Activated T-cell treated with anti-CD3 and anti-CD28 coated beads, Interleukin-2, amount 50 U/mL, for 4 hours (primary cell): Measurements from ENCODE around the gene ANKRD52. TPM values are rescaled to one million over a fixed set of nuclear protein-coding genes. Genes with fewer than 3 reads are reported as not detected.
"Not testable (repeated sequence)": the region's sequence is repeated elsewhere in the genome, so short reads cannot be mapped to it uniquely, and the experiment has no call there.

Experiments used
- ATAC-seq, 2 donors: fragments of 200-7000 bp; cut with Tn5 transposase; one replicate each; pipeline ENCODE4 v1.10.0; 2021
- DNase-seq: peaks from one replicate; pipeline ENCODE4 v3.0.0-alpha.2; 2020
- H3K27me3 Mint-ChIP-seq: one replicate; pipeline ENCODE4 v1.8.0; 2021; ENCODE audit warnings: low read depth, mixed read lengths
- H3K36me3 Mint-ChIP-seq: one replicate; pipeline ENCODE4 v1.8.0; 2022; ENCODE audit warnings: mixed read lengths; ENCODE audit not compliant: insufficient read depth
- H3K4me1 Mint-ChIP-seq: one replicate; pipeline ENCODE4 v1.8.0; 2021; ENCODE audit warnings: low read depth, mixed read lengths
- H3K4me3 Mint-ChIP-seq: one replicate; pipeline ENCODE4 v1.8.0; 2021; ENCODE audit warnings: mild to moderate bottlenecking, moderate library complexity, mixed read lengths
- H3K9me3 Mint-ChIP-seq: one replicate; pipeline ENCODE4 v1.8.0; 2021; ENCODE audit warnings: mixed read lengths
- total RNA-seq, 3 donors: library from RNA; stranded (reverse); gene quantifications; one replicate each; pipeline ENCODE4 v1.2.1, GENCODE V29; 2021

ANKRD52 gene
- total RNA-seq, 3 donors from 2014 or later = 60.8 to 70.3 (median 67.5) TPM

DNA sequence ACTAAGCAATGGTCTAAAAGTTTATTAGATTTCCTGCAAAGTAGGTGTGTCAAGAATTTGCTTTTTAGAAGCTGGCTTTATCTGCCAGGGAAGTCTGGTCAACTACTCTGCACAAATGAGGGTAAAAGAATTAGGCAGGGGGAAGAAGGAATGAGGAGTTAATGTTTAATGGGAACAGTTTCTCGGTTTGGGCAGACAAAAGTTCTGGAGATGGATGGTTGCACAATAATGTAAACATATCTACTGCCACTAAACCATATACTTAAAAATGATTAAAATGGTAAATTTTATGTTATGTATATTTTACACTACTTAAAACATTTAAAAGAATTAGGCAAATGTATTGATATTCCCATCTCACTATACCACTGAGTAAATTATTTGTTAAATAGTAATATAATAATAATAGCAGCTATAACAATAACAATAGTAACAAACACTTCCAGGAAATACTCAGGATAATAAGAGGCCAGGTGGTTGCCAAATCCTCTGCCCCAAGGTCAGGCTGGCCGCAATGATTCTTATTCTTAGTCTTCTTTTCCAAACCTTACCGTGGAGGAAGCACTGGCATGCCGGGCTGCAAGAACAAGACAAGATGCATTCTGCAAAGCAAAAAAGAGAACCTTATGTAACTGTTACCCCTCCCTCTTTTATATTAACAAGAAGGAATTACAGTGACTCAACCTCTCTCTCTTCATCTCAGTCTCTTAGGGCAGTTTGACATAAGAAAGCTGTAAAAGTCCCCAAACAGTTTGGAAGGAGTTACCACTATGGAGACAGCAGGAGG lies 28.1 kb upstream of the ANKRD52 start:
- peaks cover 44% of the 10 kb centered on the region for H3K36me3 Mint-ChIP-seq
- ATAC-seq = no peak
- peaks cover 12% of the 10 kb centered on the region for H3K4me1 Mint-ChIP-seq
- no peak for DNase-seq
- H3K27me3 Mint-ChIP-seq = no peaks in the 10 kb centered on the region
- H3K9me3 Mint-ChIP-seq = no peaks in the 10 kb centered on the region
- no peak overlapping the region for H3K4me3 Mint-ChIP-seq

DNA sequence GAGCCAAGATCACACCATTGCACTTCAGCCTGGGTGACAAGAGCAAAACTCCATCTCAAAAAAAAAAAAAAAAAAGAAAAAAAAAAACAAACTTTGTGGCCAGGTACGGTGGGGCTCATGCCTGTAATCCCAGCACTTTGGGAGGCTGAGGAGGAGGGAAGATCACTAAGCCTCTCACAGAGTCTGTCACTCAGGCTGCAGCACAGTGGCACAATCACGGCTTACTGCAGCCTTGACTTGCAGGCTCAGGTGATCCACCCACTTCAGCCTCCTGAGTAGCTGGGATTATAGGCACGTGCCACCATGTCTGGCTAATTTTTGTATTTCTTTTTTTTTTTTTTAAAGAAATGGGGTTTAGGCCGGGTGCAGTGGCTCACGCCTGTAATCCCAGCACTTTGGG lies 26.1 kb upstream of the ANKRD52 start:
- ATAC-seq, H3K4me1 Mint-ChIP-seq, H3K4me3 Mint-ChIP-seq, DNase-seq, H3K27me3 Mint-ChIP-seq, H3K9me3 Mint-ChIP-seq: not testable (repeated sequence)
- H3K36me3 Mint-ChIP-seq = peaks cover 40% of the 10 kb centered on the region

DNA sequence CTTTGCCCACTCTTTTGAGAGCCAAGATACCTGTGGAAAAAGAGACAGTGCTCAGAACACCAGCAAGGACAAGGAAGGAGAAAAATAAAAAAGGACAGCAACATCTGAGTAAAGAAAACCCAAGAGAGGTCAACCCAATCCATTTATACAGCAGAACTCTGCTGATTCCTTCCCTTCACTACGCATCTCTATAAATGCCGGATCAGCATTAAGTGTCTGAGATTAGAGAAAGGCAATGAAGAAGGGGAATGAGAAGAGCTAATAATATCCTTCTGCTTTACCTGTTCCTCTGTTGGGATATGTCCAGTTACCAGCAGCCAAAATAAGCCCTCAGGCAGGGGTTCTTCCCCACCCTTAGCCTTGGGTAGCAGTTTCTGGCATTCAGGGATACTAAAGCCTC lies 24.4 kb upstream of the ANKRD52 start:
- Mint-ChIP-seq H3K36me3 (peaks cover 44% of the 10 kb centered on the region), H3K9me3 (no peaks in the 10 kb centered on the region), H3K27me3 (no peaks in the 10 kb centered on the region), H3K4me3 (no peak overlapping the region), H3K4me1 (no peaks in the 10 kb centered on the region)
- DNase-seq (no peak), ATAC-seq (no peak)

DNA sequence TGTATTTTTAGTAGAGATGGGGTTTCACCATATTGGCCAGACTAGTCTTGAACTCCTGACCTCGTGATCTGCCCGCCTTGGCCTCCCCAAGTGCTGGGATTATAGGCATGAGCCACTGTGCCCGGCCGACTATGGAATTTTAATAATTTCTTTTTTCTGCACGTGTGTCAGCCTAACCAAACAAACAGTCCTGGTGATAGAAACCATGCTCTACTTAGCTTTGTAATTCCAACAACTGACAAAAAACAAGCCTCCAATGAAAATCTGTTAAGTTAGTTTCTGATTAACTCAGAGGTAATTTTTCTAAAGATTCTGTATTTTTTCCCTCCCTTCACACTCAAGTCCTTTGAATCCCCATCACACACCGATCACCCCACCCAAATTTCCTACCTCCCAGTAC lies 23.8 kb upstream of the ANKRD52 start:
- H3K4me1 Mint-ChIP-seq = no peaks in the 10 kb centered on the region
- no peak overlapping the region for H3K4me3 Mint-ChIP-seq
- H3K9me3 Mint-ChIP-seq = no peaks in the 10 kb centered on the region
- H3K27me3 Mint-ChIP-seq = no peaks in the 10 kb centered on the region
- ATAC-seq = no peak
- DNase-seq = no peak
- peaks cover 44% of the 10 kb centered on the region for H3K36me3 Mint-ChIP-seq

DNA sequence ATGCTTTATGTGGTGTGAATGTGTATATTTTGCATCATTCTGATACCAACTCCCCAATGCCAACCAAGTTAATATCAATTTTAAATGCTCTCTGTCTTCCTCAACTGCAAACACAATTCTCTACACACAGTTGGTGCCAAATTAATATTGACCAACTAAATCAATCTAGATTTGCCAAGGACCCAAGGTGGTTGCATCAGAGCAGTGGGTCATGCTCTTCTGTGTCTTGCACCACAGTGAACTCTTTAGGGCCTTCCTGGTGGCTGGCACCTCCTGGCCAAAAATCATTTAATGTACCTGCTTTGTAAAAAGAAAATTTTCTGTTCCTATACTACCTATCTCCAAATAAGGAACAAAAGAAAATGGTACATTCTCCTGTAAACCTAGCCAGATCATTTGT lies 22.7 kb upstream of the ANKRD52 start:
- DNase-seq = no peak
- ATAC-seq = no peak
- H3K27me3 Mint-ChIP-seq = no peaks in the 10 kb centered on the region
- no peaks in the 10 kb centered on the region for H3K4me1 Mint-ChIP-seq
- H3K4me3 Mint-ChIP-seq = no peak overlapping the region
- H3K9me3 Mint-ChIP-seq = no peaks in the 10 kb centered on the region
- peaks cover 41% of the 10 kb centered on the region for H3K36me3 Mint-ChIP-seq

DNA sequence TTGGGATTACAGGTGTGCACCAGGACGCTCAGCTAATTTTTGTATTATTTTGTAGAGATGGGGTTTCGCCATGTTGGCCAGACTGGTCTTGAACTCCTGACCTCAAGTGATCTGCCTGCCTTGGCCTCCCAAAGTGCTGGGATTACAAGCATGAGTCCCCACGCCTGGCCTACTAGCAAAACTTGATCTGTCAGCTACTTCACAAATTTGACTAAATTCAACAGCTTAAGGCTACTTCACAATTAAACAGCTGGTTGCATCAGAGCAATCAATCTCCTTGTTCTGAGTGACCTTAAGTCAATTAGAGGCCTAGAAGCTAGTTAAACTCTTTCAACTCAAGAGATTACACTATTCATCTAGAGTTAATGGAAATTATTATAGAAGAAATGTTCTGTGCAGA lies 20.7 kb upstream of the ANKRD52 start:
- Mint-ChIP-seq H3K4me1 (no peaks in the 10 kb centered on the region), H3K27me3 (no peaks in the 10 kb centered on the region), H3K36me3 (peaks cover 45% of the 10 kb centered on the region), H3K9me3 (no peaks in the 10 kb centered on the region), H3K4me3 (no peak overlapping the region)
- no peak for ATAC-seq
- DNase-seq = no peak

DNA sequence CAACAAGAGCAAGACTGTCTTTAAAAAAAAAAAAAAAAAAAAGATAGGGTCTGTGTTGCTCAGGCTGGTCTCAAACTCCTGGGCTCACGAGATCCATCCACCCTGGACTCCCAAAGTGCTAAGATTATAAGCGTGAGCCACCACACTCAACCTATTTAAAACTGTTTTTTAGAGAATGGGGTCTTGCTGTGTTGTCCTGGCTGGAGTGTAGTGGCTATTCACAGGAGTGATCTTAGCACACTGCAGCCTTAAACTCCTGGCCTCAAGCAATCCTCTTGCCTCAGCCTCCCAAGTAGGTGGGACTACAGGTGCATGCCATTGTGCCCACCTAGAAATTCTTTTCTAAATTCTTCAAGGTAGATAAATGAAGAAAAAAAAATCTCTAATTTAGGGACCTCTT lies 16.1 kb upstream of the ANKRD52 start:
- Mint-ChIP-seq H3K27me3 (no peaks in the 10 kb centered on the region), H3K4me1 (no peaks in the 10 kb centered on the region), H3K36me3 (peaks cover 42% of the 10 kb centered on the region), H3K9me3 (no peaks in the 10 kb centered on the region), H3K4me3 (no peak overlapping the region)
- no peak for ATAC-seq
- DNase-seq = no peak

DNA sequence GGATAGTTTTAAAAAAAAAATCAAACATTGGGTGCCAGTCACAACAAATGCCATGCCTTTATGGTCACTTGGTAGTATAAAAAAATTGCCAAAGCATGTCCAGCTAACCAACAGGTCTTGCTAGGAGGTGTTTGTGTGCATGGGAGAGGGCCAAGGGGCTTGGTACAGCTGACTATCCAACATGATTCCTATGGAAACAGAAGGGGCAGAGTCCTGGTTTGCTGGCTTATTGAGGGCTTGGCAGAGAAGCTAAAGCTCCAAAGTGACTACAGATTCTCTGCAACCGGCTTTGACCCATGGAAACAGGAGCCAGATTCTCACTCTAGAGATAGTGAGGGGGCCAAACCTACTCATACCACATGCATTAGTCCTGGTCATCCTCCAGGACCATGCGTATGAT lies 14.3 kb upstream of the ANKRD52 start:
- peaks cover 39% of the 10 kb centered on the region for H3K36me3 Mint-ChIP-seq

DNA sequence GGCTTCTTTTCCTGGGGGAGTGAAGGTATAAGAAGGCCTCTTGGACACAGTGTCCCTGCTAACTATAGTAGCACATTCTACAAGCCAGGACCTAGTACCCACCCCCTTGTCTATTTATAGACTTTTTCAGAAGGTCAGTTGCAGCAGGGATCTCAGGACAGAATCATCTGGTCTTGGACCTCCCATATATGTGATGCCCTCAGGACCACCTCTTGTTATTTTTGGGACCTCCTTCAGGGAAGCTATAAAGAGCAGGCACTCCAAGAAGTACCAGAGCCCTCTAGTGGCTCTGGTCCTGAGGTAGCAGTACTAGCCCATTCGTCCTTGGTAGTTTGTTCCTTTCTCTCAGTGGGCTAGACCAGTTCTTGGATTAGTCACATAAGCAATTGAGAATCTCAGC lies 12.8 kb upstream of the ANKRD52 start:
- Mint-ChIP-seq H3K27me3 (no peaks in the 10 kb centered on the region), H3K4me1 (peaks cover 15% of the 10 kb centered on the region), H3K9me3 (no peaks in the 10 kb centered on the region), H3K4me3 (no peak overlapping the region), H3K36me3 (peaks cover 35% of the 10 kb centered on the region)
- ATAC-seq (no peak), DNase-seq (no peak)

More for the DNA sequence above, 14.3 kb upstream of the ANKRD52 start:
- not testable (repeated sequence) for H3K9me3 Mint-ChIP-seq, H3K27me3 Mint-ChIP-seq, DNase-seq, ATAC-seq, H3K4me1 Mint-ChIP-seq, H3K4me3 Mint-ChIP-seq

DNA sequence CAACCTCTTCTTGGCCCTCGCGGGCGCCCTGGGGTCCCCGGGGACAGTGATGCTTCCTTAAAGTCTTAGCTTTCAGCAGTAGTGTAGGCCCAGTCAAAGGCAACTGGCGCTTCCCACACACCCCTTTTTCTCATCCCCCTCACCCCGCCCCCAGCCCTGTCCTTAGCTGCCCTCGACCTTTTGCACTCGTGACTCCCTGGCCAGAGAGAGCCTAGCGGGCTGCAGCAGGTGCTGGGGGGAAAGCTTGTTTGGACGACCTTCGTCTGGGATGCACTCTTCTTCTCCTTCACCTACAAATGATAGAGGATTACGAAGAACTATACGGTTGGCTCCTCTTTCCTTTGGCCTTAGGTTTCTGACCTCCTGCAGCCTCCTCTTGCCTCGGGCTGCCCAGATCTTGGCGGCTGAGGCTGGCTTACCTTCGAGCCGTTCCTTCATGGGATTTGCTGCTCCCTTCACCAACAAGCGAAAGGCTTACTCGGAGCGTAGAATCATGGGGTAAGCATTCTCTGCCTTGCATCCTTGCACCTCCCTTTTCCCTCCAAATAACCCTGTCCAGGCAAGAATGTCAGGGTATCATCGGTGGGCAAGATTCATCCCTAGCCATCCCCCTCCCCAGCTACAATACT lies 9.4 kb upstream of the ANKRD52 start:
- no peak for DNase-seq
- H3K27me3 Mint-ChIP-seq = no peaks in the 10 kb centered on the region
- H3K4me1 Mint-ChIP-seq = peaks cover 15% of the 10 kb centered on the region
- ATAC-seq = peak in 1 of 2 donors; percentile 0
- H3K36me3 Mint-ChIP-seq = peaks cover 16% of the 10 kb centered on the region
- H3K9me3 Mint-ChIP-seq = no peaks in the 10 kb centered on the region
- peak overlapping the region; percentile 88 for H3K4me3 Mint-ChIP-seq

DNA sequence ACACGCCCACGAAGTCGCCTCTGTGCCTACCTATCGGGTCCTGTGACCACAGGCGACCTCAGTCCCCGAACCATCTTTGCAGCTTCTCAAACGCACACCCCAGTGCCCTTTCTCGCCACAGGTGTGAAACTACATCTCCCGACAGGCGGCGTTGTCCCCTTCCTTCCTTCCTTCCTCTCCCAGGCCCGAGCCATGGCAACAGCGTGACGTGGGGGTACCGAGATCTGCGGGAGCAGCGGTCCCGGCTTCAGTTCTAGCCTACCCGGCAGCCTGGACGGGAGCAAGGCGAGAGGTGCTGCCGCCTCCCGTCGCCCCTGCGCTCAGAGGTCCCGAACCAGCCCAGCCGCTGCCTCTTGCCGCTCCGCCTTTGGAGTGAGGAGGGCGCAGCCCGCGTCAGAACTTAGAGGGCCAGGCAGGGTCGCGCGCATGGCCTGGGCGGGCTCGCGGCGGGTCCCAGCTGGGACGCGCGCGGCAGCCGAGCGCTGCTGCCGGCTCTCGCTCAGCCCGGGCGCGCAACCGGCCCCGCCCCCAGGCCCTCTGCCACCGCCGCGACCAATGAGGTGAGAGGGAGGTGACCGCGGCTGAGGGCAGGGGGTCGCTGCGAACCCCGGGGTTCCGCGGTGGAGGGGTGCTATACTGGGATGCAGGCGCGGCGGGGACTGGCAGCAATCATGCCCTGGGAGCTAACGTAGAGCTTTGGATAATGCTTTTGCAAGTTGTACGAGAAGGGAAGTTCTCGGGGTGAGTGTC lies 8.7 kb upstream of the ANKRD52 start, which contains the start of gene COQ10A:
Gene COQ10A (plus strand): TSS at position 250 of the 750 bp plus-strand sequence. CDS start 177 bp downstream, at position 427.
- Mint-ChIP-seq H3K27me3 (no peaks in the 10 kb centered on the region), H3K36me3 (peaks cover 12% of the 10 kb centered on the region), H3K4me3 (peak within 1 kb of the TSS; percentile 88), H3K4me1 (peaks cover 15% of the 10 kb centered on the region), H3K9me3 (no peaks in the 10 kb centered on the region)
- peak; percentile 93 for ATAC-seq
- DNase-seq = peak; percentile 86

DNA sequence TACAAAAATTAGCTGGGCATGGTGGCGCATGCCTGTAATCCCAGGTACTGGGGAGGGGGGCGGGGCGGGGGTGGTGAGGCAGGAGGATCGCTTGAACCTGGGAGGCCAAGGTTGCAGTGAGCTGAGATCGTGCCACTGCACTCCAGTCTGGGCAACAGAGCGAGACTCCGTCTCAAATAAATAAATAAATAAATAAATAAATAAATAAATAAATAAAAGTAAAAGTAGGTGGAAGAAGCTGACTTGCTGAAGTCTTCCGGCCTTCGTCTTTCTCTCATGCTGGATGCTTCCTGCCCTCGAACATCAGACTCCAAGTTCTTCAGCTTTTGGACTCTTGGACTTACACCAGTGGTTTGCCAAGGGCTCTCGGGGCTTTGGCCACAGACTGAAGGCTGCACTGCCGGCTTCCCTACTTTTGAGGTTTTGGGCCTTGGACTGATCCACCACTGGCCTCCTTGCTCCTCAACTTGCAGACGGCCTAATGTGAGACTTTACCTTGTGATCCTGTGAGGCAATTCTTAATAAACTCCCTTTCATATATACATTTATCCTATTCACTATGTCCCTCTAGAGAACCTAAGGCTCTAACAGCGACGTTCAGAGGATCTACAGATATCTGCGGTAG lies 8.0 kb upstream of the ANKRD52 start:
- H3K9me3 Mint-ChIP-seq = not testable (repeated sequence)

DNA sequence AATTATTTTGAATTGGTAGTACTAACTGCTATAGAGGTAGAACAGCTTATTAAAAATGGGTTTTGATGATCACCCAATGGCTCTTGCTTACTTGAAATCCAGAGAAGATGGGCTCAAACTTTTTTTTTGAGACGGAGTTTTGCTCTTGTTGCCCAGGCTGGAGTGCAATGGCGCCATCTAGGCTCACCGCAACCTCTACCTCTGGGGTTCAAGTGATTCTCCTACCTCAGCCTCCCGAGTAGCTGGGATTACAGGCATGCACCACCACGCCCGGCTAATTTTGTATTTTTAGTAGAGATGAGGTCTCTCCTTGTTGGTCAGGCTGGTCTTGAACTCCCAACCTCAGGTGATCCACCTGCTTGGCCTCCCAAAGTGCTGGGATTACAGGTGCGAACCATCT lies 4.8 kb upstream of the ANKRD52 start:
- not testable (repeated sequence) for H3K9me3 Mint-ChIP-seq, H3K36me3 Mint-ChIP-seq, H3K27me3 Mint-ChIP-seq, ATAC-seq, H3K4me3 Mint-ChIP-seq, DNase-seq
- peaks cover 20% of the 10 kb centered on the region for H3K4me1 Mint-ChIP-seq

More for the DNA sequence above, 8.0 kb upstream of the ANKRD52 start:
- Mint-ChIP-seq H3K4me3 (peak overlapping the region; percentile 88), H3K4me1 (peaks cover 15% of the 10 kb centered on the region)
- not testable (repeated sequence) for H3K36me3 Mint-ChIP-seq, ATAC-seq, H3K27me3 Mint-ChIP-seq, DNase-seq

DNA sequence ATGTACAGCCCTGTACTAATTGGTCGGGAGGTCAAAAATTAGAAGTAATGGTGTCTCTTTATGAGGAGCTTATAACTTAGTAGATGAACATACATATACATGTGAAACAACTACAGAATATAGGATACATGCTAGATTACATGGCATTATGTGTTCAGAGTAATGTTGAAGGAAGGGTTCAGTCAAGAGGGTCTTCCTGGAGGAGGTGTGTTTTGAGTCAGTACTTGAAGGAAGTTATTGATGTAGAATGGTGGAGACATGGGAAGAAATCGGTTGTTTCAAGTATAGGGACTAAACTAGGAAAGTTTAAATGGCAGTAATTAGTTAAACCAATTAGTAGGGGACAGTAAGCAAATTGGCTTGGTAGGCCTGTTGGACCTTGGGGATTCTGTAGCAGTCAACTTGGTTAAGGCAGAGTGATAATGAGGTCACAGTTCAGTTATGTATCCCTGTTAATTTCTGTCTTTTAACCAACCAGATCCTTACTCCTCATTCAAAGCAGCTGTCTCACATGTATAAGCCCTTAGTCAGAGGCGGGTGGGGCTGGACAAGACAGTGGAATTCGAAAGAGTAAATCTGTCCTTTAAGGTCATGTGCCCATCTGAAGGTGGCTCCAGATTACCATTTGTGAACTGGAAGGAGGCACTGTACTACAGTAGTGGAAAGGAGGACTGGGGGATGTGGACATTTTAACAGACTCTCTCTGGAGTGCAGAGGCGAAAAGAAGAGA lies 3.5 kb upstream of the ANKRD52 start:
- no peak for DNase-seq
- H3K4me3 Mint-ChIP-seq = no peak overlapping the region
- H3K9me3 Mint-ChIP-seq = no peaks in the 10 kb centered on the region
- peaks cover 18% of the 10 kb centered on the region for H3K4me1 Mint-ChIP-seq
- no peaks in the 10 kb centered on the region for H3K36me3 Mint-ChIP-seq
- no peak for ATAC-seq
- no peaks in the 10 kb centered on the region for H3K27me3 Mint-ChIP-seq
